ENCODE data around the gene AUTS2. TPM values are rescaled to one million over a fixed set of nuclear protein-coding genes. Genes with fewer than 3 reads are reported as not detected.
A peak's percentile ranks its signal among the peaks of the same experiment; 100 is the strongest.

AUTS2 gene
- total RNA-seq, 1 donor from 2014 or later: 53.0 TPM

DNA sequence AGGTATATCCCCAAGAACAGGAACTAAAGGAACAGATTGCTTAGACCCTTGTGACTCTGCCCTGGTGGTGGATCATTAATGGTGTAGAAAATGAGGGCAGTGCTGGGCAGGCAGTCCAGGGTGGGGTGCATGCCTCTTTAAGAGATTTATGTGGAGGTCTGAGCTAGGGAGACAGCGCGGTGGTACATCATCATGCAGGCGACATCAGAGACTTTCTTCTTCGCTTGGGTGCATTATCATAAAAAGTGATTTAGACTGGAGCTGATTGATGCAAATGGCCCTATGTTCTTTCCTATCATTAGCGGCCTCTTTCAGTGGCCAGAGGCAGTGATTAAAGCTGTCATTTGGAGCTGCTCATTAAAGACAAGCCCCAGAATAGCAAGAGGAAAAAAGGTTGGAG is 1014.5 kb downstream of the AUTS2 start:
- no peak overlapping the region for H3K27ac ChIP-seq
- no peak overlapping the region for H3K4me3 ChIP-seq
- intact Hi-C loops (cut with DNase I): no loop called here
- H3K27me3 ChIP-seq: no peaks in the 10 kb centered on the region
- TF ChIP-seq, protein P1, sequence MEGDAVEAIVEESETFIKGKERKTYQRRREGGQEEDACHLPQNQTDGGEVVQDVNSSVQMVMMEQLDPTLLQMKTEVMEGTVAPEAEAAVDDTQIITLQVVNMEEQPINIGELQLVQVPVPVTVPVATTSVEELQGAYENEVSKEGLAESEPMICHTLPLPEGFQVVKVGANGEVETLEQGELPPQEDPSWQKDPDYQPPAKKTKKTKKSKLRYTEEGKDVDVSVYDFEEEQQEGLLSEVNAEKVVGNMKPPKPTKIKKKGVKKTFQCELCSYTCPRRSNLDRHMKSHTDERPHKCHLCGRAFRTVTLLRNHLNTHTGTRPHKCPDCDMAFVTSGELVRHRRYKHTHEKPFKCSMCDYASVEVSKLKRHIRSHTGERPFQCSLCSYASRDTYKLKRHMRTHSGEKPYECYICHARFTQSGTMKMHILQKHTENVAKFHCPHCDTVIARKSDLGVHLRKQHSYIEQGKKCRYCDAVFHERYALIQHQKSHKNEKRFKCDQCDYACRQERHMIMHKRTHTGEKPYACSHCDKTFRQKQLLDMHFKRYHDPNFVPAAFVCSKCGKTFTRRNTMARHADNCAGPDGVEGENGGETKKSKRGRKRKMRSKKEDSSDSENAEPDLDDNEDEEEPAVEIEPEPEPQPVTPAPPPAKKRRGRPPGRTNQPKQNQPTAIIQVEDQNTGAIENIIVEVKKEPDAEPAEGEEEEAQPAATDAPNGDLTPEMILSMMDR (IDR thresholded peaks at IDR 0.05): no peak
- TF ChIP-seq POLR2AphosphoS5 (IDR thresholded peaks at IDR 0.05; ENCODE audit: insufficient read depth in 1 of 2, low read depth in 1 of 2): no peak
- TF ChIP-seq POLR2A (IDR thresholded peaks at IDR 0.05): no peak
- no peak for DNase-seq (ENCODE audit: extremely low spot score in 2 of 2)
- H3K9me3 ChIP-seq: no peaks in the 10 kb centered on the region
- no peaks in the 10 kb centered on the region for H3K36me3 ChIP-seq
- H3K4me1 ChIP-seq: peaks cover 10% of the 10 kb centered on the region

DNA sequence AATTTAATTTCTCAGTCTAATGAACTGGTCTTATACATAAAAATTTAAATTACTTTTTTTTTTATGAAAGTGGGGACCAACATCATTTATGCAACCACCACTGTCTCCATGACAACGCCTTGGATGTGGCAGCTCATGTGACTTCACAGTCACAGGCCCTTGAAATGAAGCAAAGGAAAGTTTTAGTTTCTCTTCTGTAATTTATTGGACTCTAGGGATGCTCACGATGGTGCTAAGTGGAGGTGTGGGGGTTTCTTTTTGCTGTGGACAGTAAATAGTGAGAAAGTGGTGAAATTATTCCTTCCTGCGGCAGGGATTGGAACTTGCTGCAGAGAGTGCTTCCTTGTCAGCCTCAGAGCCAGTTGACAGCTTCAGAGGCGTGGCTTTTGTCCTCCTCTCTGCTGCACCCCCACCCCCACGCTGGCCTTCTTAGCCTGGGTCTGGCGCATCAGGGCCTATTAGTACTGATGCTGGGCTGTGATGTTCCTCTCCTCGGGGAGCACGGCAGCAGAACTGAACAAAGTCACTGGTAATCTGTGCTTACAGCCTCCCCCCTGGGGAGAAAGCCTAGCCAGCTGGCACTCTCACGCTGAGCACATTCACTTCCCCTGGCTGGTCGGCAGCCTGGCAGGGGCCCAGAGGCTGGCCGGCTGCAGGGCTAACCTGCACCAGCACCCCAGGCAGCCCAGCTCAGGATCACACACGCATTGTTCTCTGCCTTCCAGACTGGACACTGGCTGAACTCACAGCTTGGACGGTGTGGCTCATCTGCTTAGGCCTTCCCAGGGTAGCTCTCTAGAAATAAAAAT is 1016.2 kb downstream of the AUTS2 start:
- no peak overlapping the region for H3K27ac ChIP-seq

DNA sequence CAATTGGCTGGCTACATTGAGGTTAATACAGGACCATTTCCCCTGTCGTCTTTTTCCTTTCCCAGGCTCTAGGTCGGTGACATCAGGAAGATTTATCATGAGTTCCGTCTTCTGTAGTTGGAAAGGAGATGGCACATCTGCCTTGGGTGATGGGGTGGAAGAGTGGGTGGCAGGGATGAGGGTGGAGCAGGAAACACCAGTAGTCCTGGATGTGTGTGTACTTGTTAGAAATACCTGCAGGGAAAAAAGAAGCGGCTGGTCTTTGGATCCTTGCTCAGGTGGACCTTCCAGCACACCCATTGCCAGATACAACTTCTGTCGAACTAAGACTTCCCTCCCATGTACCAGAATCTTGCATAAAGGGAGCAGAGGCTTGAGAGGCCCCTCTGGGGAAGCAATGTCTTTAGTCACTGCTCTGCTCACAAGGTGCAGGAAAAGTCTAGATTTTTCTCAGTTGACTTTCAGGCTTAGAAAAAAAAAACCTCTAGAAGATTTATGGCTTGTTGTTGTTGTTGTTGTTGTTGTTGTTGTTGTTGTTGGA is 1016.9 kb downstream of the AUTS2 start:
- intact Hi-C loops (cut with DNase I): no loop called here
- Histone ChIP-seq H3K27me3 (no peaks in the 10 kb centered on the region), H3K36me3 (no peaks in the 10 kb centered on the region), H3K9me3 (no peaks in the 10 kb centered on the region), H3K4me3 (no peak overlapping the region), H3K27ac (no peak overlapping the region), H3K4me1 (peaks cover 10% of the 10 kb centered on the region)
- no peak for DNase-seq (ENCODE audit: extremely low spot score in 2 of 2)
- TF ChIP-seq POLR2AphosphoS5 (IDR thresholded peaks at IDR 0.05; ENCODE audit: insufficient read depth in 1 of 2, low read depth in 1 of 2) (no peak), POLR2A (IDR thresholded peaks at IDR 0.05) (no peak)
- TF ChIP-seq, protein P1 (IDR thresholded peaks at IDR 0.05): no peak

More for the DNA sequence above, 1016.2 kb downstream of the AUTS2 start:
- intact Hi-C loops (cut with DNase I): no loop called here
- Histone ChIP-seq H3K4me1 (peaks cover 10% of the 10 kb centered on the region), H3K27me3 (no peaks in the 10 kb centered on the region), H3K36me3 (no peaks in the 10 kb centered on the region), H3K9me3 (no peaks in the 10 kb centered on the region), H3K4me3 (no peak overlapping the region)
- TF ChIP-seq, protein P1 (IDR thresholded peaks at IDR 0.05): no peak
- no peak for TF ChIP-seq POLR2A (IDR thresholded peaks at IDR 0.05)
- peak in 1 of 2 donors; percentile 45 for TF ChIP-seq POLR2AphosphoS5 (IDR thresholded peaks at IDR 0.05; ENCODE audit: insufficient read depth in 1 of 2, low read depth in 1 of 2)
- DNase-seq (ENCODE audit: extremely low spot score in 2 of 2): no peak

DNA sequence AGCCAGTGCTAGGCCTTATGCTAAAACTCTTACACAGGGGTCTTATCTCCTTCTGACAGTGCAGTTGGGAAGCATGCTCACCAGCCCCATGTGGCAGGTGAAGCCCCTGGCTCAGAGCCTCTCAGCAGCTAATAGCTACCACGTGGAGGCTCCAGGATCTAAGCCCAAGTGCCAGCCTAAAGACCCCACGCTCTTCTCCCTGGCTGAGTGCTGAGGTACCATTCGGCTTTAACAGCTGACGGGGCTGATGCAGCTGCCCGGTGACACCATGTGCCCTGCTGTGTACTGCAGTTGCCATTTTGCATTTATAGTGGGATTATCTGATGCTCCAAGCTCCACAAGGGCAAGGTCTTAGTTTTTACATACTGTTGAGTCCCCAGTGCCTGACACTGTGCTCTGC is 1017.9 kb downstream of the AUTS2 start:
- intact Hi-C loops (cut with DNase I): no loop called here
- no peak overlapping the region for H3K4me3 ChIP-seq
- no peak overlapping the region for H3K27ac ChIP-seq
- H3K4me1 ChIP-seq: peaks cover 10% of the 10 kb centered on the region
- H3K27me3 ChIP-seq: no peaks in the 10 kb centered on the region
- TF ChIP-seq POLR2A (IDR thresholded peaks at IDR 0.05): no peak
- TF ChIP-seq, protein P1 (IDR thresholded peaks at IDR 0.05): no peak
- no peak for TF ChIP-seq POLR2AphosphoS5 (IDR thresholded peaks at IDR 0.05; ENCODE audit: insufficient read depth in 1 of 2, low read depth in 1 of 2)
- H3K9me3 ChIP-seq: no peaks in the 10 kb centered on the region
- no peaks in the 10 kb centered on the region for H3K36me3 ChIP-seq
- DNase-seq (ENCODE audit: extremely low spot score in 2 of 2): no peak

DNA sequence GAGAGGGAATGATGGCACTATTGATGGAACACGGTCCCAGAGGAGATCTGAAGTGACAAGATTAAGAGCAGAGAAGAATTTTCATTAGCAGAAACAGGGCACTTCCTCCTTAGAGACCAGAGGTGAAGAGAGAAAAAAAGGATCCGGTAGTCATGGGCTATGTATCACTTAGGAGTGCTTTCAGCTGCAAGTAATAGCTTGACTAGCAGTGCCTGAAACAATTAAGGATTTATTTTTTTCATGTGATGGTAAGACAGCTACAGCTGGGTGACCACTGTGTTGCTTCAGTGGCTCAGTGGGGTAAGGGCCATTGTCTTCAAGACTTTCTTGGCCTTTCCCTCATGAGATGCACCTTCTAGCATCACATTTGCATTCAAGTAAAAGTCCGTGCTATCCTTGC is 1018.5 kb downstream of the AUTS2 start:
- Histone ChIP-seq H3K27me3 (no peaks in the 10 kb centered on the region), H3K9me3 (no peaks in the 10 kb centered on the region), H3K36me3 (no peaks in the 10 kb centered on the region), H3K4me1 (peaks cover 10% of the 10 kb centered on the region), H3K4me3 (no peak overlapping the region), H3K27ac (no peak overlapping the region)
- intact Hi-C loops (cut with DNase I): no loop called here
- TF ChIP-seq POLR2AphosphoS5 (IDR thresholded peaks at IDR 0.05; ENCODE audit: insufficient read depth in 1 of 2, low read depth in 1 of 2) (no peak), POLR2A (IDR thresholded peaks at IDR 0.05) (no peak)
- TF ChIP-seq, protein P1 (IDR thresholded peaks at IDR 0.05): no peak
- no peak for DNase-seq (ENCODE audit: extremely low spot score in 2 of 2)

All from vagina (tissue), 2 donors.